GM23338 (cell line): Measurements from ENCODE around the gene ZCCHC9. TPM values are rescaled to one million over a fixed set of nuclear protein-coding genes. Genes with fewer than 3 reads are reported as not detected.
A peak's percentile ranks its signal among the peaks of the same experiment; 100 is the strongest.

ENCODE experiments used
- ATAC-seq: fragments of 200-7000 bp; cut with Tn5 transposase; 3 replicates; pipeline ENCODE4 v1.9.1; 2020
- DNase-seq: peaks from one replicate; pipeline ENCODE4 v3.0.0-alpha.2; 2015; ENCODE audit warnings: low spot score
- H2AFZ ChIP-seq: fragments of 200-600 bp; sonication (generic); 2 replicates; pipeline ENCODE4 v1.8.0; 2016; ENCODE audit warnings: antibody characterized with exemption, mild to moderate bottlenecking, moderate library complexity
- H3F3A ChIP-seq: fragments of 200-600 bp; sonication (generic); replicated peaks from 2 replicates; pipeline ENCODE4 v1.8.0; 2017; ENCODE audit warnings: antibody characterized with exemption, mixed run types, low read depth
- H3K27ac ChIP-seq: fragments of 200-600 bp; sonication (generic); 2 replicates; pipeline ENCODE4 v1.6.1; 2016; ENCODE audit warnings: low read depth
- H3K27me3 ChIP-seq: fragments of 200-600 bp; sonication (generic); 2 replicates; pipeline ENCODE4 v1.8.0; 2016; ENCODE audit warnings: mild to moderate bottlenecking, mixed run types, moderate library complexity; ENCODE audit not compliant: insufficient read depth
- H3K36me3 ChIP-seq: fragments of 200-600 bp; sonication (generic); 2 replicates; pipeline ENCODE4 v1.8.0; 2016; ENCODE audit warnings: mild to moderate bottlenecking; ENCODE audit not compliant: insufficient read depth
- H3K4me1 ChIP-seq: fragments of 200-600 bp; sonication (generic); 2 replicates; pipeline ENCODE4 v1.8.0; 2016; ENCODE audit warnings: mild to moderate bottlenecking, moderate library complexity; ENCODE audit not compliant: insufficient read depth
- H3K4me2 ChIP-seq: fragments of 200-600 bp; sonication (generic); 2 replicates; pipeline ENCODE4 v1.7.1; 2017; ENCODE audit warnings: mixed run types
- H3K4me3 ChIP-seq: fragments of 200-600 bp; sonication (generic); 2 replicates; pipeline ENCODE4 v1.6.1; 2016; ENCODE audit warnings: mixed run types
- H3K79me2 ChIP-seq: fragments of 200-600 bp; sonication (generic); replicated peaks from 2 replicates; pipeline ENCODE4 v1.8.0; 2017; ENCODE audit warnings: mild to moderate bottlenecking; ENCODE audit not compliant: insufficient read depth
- H3K9me2 ChIP-seq: fragments of 200-600 bp; sonication (generic); 2 replicates; pipeline ENCODE4 v1.8.0; 2017; ENCODE audit not compliant: insufficient read depth
- H4K20me1 ChIP-seq: fragments of 200-600 bp; sonication (generic); replicated peaks from 2 replicates; pipeline ENCODE4 v1.8.0; 2017; ENCODE audit warnings: mild to moderate bottlenecking; ENCODE audit not compliant: insufficient read depth
- H3K27ac Mint-ChIP-seq: 2 replicates; pipeline ENCODE4 v1.8.0; 2020; ENCODE audit warnings: inconsistent platforms, mild to moderate bottlenecking, moderate library complexity, mixed read lengths
- H3K27me3 Mint-ChIP-seq: 3 replicates; pipeline ENCODE4 v1.8.0; 2022; ENCODE audit warnings: low read depth, mild to moderate bottlenecking, moderate library complexity, mixed read lengths, inconsistent platforms; ENCODE audit not compliant: insufficient read depth, poor library complexity
- H3K36me3 Mint-ChIP-seq: 3 replicates; pipeline ENCODE4 v1.8.0; 2021; ENCODE audit warnings: low read depth, mild to moderate bottlenecking, inconsistent platforms, moderate library complexity, mixed read lengths
- H3K4me1 Mint-ChIP-seq: 3 replicates; pipeline ENCODE4 v1.8.0; 2020; ENCODE audit warnings: mild to moderate bottlenecking, inconsistent platforms, mixed read lengths
- H3K4me3 Mint-ChIP-seq: 3 replicates; pipeline ENCODE4 v1.8.0; 2021; ENCODE audit warnings: moderate library complexity, mild to moderate bottlenecking, inconsistent platforms, mixed read lengths
- H3K9me3 Mint-ChIP-seq: 3 replicates; pipeline ENCODE4 v1.8.0; 2020; ENCODE audit warnings: moderate library complexity, mild to moderate bottlenecking, inconsistent platforms, mixed read lengths
- CREB1 ChIP-seq: fragments of 250-450 bp; sonication (Bioruptor Pico); IDR thresholded peaks from 2 replicates; pipeline ENCODE4 v1.5.0; 2020; ENCODE audit warnings: low read depth, mild to moderate bottlenecking, moderate library complexity
- EZH2phosphoT487 ChIP-seq: fragments of 200-600 bp; sonication (generic); IDR thresholded peaks from one replicate; pipeline ENCODE4 v1.8.1; 2018; ENCODE audit warnings: antibody characterized with exemption; ENCODE audit not compliant: unreplicated experiment
- POLR2AphosphoS5 ChIP-seq: IDR thresholded peaks from 2 replicates; pipeline ENCODE4 v1.6.1; 2016; ENCODE audit warnings: antibody characterized with exemption, low read depth
- ZNF114 ChIP-seq: fragments of 250-450 bp; sonication (Bioruptor Pico); IDR thresholded peaks from 2 replicates; pipeline ENCODE4 v1.5.0; 2020; ENCODE audit warnings: mild to moderate bottlenecking, moderate library complexity
- ZNF331 ChIP-seq: fragments of 250-450 bp; sonication (Bioruptor Pico); IDR thresholded peaks from 2 replicates; pipeline ENCODE4 v1.5.0; 2020; ENCODE audit warnings: low read depth, mild to moderate bottlenecking, moderate library complexity
- polyA plus RNA-seq: library from polyadenylated mRNA; unstranded; fragments of >200 nt; fragmentation: Nextera tagmentation; extraction: Ambion mirVana; gene quantifications from 2 replicates; pipeline ENCODE4 v1.2.1, GENCODE V29; 2016
- total RNA-seq: library from RNA; depleted of rRNA; stranded (reverse); fragments of >200 nt; shearing (Covaris generic); gene quantifications from 2 replicates; pipeline ENCODE4 v1.2.3, GENCODE V29; 2014
- TF ChIP-seq, protein P1 (sequence below): fragments of 250-450 bp; sonication (Bioruptor Pico); IDR thresholded peaks from 2 replicates; pipeline ENCODE4 v1.5.0; 2020; ENCODE audit warnings: mild to moderate bottlenecking, moderate library complexity
- TF ChIP-seq, protein P2 (sequence below): IDR thresholded peaks from one replicate; pipeline ENCODE4 v1.6.1; 2018; ENCODE audit warnings: antibody characterized with exemption; ENCODE audit not compliant: unreplicated experiment

Gene ZCCHC9
- total and polyA plus RNA-seq, 2 experiments from 2014 or later = 31.1 to 48.7 TPM

DNA sequence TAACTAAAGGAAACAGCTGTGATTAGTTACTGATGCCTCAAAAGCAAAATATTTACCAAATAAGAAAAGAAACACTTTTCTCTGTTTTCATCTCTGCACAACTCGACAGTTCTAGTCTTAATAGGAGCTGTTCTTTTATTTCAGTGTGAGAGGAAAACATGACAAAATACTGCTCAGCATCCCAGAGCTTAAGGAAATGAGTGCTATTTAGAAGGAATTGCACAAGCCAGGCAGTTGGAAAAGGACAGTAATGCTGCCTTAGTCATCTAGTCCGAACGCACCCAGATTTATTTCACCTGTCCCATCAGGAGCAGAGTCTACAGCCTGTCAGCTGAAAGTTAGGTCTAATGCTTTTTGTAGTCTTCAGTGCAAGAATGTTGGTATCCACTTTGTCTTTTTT lies 12.3 kb downstream of the ZCCHC9 start (continued):
- TF ChIP-seq, protein P1, sequence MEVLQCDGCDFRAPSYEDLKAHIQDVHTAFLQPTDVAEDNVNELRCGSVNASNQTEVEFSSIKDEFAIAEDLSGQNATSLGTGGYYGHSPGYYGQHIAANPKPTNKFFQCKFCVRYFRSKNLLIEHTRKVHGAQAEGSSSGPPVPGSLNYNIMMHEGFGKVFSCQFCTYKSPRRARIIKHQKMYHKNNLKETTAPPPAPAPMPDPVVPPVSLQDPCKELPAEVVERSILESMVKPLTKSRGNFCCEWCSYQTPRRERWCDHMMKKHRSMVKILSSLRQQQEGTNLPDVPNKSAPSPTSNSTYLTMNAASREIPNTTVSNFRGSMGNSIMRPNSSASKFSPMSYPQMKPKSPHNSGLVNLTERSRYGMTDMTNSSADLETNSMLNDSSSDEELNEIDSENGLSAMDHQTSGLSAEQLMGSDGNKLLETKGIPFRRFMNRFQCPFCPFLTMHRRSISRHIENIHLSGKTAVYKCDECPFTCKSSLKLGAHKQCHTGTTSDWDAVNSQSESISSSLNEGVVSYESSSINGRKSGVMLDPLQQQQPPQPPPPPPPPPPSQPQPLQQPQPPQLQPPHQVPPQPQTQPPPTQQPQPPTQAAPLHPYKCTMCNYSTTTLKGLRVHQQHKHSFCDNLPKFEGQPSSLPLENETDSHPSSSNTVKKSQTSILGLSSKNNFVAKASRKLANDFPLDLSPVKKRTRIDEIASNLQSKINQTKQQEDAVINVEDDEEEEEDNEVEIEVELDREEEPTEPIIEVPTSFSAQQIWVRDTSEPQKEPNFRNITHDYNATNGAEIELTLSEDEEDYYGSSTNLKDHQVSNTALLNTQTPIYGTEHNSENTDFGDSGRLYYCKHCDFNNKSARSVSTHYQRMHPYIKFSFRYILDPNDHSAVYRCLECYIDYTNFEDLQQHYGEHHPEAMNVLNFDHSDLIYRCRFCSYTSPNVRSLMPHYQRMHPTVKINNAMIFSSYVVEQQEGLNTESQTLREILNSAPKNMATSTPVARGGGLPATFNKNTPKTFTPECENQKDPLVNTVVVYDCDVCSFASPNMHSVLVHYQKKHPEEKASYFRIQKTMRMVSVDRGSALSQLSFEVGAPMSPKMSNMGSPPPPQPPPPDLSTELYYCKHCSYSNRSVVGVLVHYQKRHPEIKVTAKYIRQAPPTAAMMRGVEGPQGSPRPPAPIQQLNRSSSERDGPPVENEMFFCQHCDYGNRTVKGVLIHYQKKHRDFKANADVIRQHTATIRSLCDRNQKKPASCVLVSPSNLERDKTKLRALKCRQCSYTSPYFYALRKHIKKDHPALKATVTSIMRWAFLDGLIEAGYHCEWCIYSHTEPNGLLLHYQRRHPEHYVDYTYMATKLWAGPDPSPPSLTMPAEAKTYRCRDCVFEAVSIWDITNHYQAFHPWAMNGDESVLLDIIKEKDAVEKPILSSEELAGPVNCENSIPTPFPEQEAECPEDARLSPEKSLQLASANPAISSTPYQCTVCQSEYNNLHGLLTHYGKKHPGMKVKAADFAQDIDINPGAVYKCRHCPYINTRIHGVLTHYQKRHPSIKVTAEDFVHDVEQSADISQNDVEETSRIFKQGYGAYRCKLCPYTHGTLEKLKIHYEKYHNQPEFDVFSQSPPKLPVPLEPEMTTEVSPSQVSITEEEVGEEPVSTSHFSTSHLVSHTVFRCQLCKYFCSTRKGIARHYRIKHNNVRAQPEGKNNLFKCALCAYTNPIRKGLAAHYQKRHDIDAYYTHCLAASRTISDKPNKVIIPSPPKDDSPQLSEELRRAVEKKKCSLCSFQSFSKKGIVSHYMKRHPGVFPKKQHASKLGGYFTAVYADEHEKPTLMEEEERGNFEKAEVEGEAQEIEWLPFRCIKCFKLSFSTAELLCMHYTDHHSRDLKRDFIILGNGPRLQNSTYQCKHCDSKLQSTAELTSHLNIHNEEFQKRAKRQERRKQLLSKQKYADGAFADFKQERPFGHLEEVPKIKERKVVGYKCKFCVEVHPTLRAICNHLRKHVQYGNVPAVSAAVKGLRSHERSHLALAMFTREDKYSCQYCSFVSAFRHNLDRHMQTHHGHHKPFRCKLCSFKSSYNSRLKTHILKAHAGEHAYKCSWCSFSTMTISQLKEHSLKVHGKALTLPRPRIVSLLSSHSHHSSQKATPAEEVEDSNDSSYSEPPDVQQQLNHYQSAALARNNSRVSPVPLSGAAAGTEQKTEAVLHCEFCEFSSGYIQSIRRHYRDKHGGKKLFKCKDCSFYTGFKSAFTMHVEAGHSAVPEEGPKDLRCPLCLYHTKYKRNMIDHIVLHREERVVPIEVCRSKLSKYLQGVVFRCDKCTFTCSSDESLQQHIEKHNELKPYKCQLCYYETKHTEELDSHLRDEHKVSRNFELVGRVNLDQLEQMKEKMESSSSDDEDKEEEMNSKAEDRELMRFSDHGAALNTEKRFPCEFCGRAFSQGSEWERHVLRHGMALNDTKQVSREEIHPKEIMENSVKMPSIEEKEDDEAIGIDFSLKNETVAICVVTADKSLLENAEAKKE (CRISPR knock-in tag) = no peak
- no peak for TF ChIP-seq POLR2AphosphoS5

DNA sequence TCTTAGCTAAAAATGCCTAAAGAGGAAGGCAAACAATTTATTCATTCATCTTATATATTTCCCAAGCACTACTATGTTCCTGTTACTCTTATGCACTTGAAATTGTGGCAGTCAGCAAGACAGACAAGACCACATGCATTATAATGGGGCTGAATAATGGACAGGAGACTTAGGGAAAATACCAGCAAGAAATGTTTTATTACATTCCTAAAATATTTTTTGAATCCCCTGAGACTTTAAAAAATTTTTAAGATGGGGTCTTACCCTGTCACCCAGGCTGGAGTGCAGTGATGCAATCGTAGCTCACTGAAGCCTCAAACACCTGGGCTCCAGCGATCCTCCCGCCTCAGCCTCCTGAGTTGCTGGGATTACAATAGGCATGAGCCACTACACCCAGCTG lies 13.2 kb downstream of the ZCCHC9 start:
- H3K9me2 ChIP-seq = no peaks in the 10 kb centered on the region
- no peak overlapping the region for H3K4me2 ChIP-seq
- Mint-ChIP-seq H3K36me3 (peaks cover 9% of the 10 kb centered on the region; the same call in 1 of the 3 replicates), H3K4me1 (peaks cover 19% of the 10 kb centered on the region), H3K9me3 (no peaks in the 10 kb centered on the region), H3K27me3 (peaks cover 2% of the 10 kb centered on the region), H3K27ac (peak overlapping the region; percentile 42; the same call in 1 of the 2 replicates), H3K4me3 (no peak overlapping the region)
- 0 out of 2 replicates have a peak, but pooled peaks cover 13% of the 10 kb centered on the region for H3K36me3 ChIP-seq
- H3K79me2 ChIP-seq = no peaks in the 10 kb centered on the region
- H3K27me3 ChIP-seq = no peaks in the 10 kb centered on the region
- ATAC-seq (no peak), DNase-seq (no peak)
- H3K27ac ChIP-seq = peak overlapping the region; percentile 68
- no peak overlapping the region for H3K4me3 ChIP-seq
- H3K4me1 ChIP-seq = peaks cover 11% of the 10 kb centered on the region
- H3F3A ChIP-seq = no peaks in the 10 kb centered on the region
- H4K20me1 ChIP-seq = no peaks in the 10 kb centered on the region
- no peak overlapping the region for H2AFZ ChIP-seq
- TF ChIP-seq ZNF114 (no peak), CREB1 (CRISPR knock-in tag) (no peak), ZNF331 (no peak), EZH2phosphoT487 (no peak)
- TF ChIP-seq, protein P2, sequence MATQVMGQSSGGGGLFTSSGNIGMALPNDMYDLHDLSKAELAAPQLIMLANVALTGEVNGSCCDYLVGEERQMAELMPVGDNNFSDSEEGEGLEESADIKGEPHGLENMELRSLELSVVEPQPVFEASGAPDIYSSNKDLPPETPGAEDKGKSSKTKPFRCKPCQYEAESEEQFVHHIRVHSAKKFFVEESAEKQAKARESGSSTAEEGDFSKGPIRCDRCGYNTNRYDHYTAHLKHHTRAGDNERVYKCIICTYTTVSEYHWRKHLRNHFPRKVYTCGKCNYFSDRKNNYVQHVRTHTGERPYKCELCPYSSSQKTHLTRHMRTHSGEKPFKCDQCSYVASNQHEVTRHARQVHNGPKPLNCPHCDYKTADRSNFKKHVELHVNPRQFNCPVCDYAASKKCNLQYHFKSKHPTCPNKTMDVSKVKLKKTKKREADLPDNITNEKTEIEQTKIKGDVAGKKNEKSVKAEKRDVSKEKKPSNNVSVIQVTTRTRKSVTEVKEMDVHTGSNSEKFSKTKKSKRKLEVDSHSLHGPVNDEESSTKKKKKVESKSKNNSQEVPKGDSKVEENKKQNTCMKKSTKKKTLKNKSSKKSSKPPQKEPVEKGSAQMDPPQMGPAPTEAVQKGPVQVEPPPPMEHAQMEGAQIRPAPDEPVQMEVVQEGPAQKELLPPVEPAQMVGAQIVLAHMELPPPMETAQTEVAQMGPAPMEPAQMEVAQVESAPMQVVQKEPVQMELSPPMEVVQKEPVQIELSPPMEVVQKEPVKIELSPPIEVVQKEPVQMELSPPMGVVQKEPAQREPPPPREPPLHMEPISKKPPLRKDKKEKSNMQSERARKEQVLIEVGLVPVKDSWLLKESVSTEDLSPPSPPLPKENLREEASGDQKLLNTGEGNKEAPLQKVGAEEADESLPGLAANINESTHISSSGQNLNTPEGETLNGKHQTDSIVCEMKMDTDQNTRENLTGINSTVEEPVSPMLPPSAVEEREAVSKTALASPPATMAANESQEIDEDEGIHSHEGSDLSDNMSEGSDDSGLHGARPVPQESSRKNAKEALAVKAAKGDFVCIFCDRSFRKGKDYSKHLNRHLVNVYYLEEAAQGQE = no peak
